HepG2 (cell line): Measurements from ENCODE around the gene CD81. TPM values are rescaled to one million over a fixed set of nuclear protein-coding genes. Genes with fewer than 3 reads are reported as not detected.

Source experiments
- HNF4A ChIP-seq: sonication (generic); formaldehyde crosslinking; IDR thresholded peaks from 2 replicates; pipeline ENCODE4 v1.4.0; 2020; ENCODE audit warnings: missing genetic modification reagents
- KDM5A ChIP-seq: fragments of 200-600 bp; sonication (generic); IDR thresholded peaks from 2 replicates; pipeline ENCODE4 v1.7.0; 2018; ENCODE audit warnings: antibody characterized with exemption, mild to moderate bottlenecking, low read length, borderline replicate concordance
- LCORL ChIP-seq, 2 experiments: fragments of 450-650 bp in 1 of 2; sonication (generic) in 1 of 2; formaldehyde crosslinking in 1 of 2; IDR thresholded peaks; 2 replicates each; pipeline versions ENCODE4 v1.5.0 to v1.6.1; 2017 to 2020; ENCODE audit warnings: antibody characterized with exemption in 1 of 2, missing genetic modification reagents in 1 of 2
- MAF1 ChIP-seq: sonication (generic); formaldehyde crosslinking; IDR thresholded peaks from 2 replicates; pipeline ENCODE4 v1.5.0; 2020; ENCODE audit warnings: missing genetic modification reagents, borderline replicate concordance
- MYC ChIP-seq: sonication (generic); formaldehyde crosslinking; IDR thresholded peaks from 2 replicates; pipeline ENCODE4 v1.9.0; 2021; ENCODE audit warnings: missing genetic modification reagents, borderline replicate concordance
- MZF1 ChIP-seq: sonication (generic); formaldehyde crosslinking; IDR thresholded peaks from 2 replicates; pipeline ENCODE4 v1.8.1; 2023; ENCODE audit warnings: mild to moderate bottlenecking, missing genetic modification reagents, borderline replicate concordance
- PATZ1 ChIP-seq: sonication (generic); formaldehyde crosslinking; IDR thresholded peaks from 2 replicates; pipeline ENCODE4 v1.4.0; 2020; ENCODE audit warnings: missing genetic modification reagents
- SAFB2 ChIP-seq: sonication (generic); formaldehyde crosslinking; IDR thresholded peaks from 2 replicates; pipeline ENCODE4 v1.5.1; 2020; ENCODE audit warnings: missing genetic modification reagents, low read depth, mild to moderate bottlenecking, borderline replicate concordance
- SMAD9 ChIP-seq: sonication (generic); formaldehyde crosslinking; IDR thresholded peaks from 2 replicates; pipeline ENCODE4 v1.5.1; 2020; ENCODE audit warnings: mild to moderate bottlenecking, missing genetic modification reagents
- THAP11 ChIP-seq: IDR thresholded peaks from 2 replicates; pipeline ENCODE4 v1.6.1; 2016; ENCODE audit warnings: missing biosample characterization, missing genetic modification reagents
- TP53 ChIP-seq: sonication (generic); formaldehyde crosslinking; conservative IDR thresholded peaks from 2 replicates; pipeline ENCODE4 v1.4.0; 2020; ENCODE audit warnings: missing genetic modification reagents
- YEATS4 ChIP-seq: sonication (generic); formaldehyde crosslinking; IDR thresholded peaks from 2 replicates; pipeline ENCODE4 v1.4.0; 2020; ENCODE audit warnings: missing genetic modification reagents, borderline replicate concordance
- ZBTB38 ChIP-seq: sonication (generic); formaldehyde crosslinking; IDR thresholded peaks from 2 replicates; pipeline ENCODE4 v1.5.1; 2020; ENCODE audit warnings: mild to moderate bottlenecking, missing genetic modification reagents
- ZNF234 ChIP-seq: sonication (generic); formaldehyde crosslinking; conservative IDR thresholded peaks from 2 replicates; pipeline ENCODE4 v1.5.1; 2020; ENCODE audit warnings: mild to moderate bottlenecking, missing genetic modification reagents
- ZNF629 ChIP-seq: sonication (generic); formaldehyde crosslinking; conservative IDR thresholded peaks from 2 replicates; pipeline ENCODE4 v1.5.0; 2020; ENCODE audit warnings: missing genetic modification reagents
- ZNF770 ChIP-seq: sonication (generic); formaldehyde crosslinking; IDR thresholded peaks from 2 replicates; pipeline ENCODE4 v1.5.0; 2020; ENCODE audit warnings: mild to moderate bottlenecking, missing genetic modification reagents
- ZNF782 ChIP-seq: sonication (generic); formaldehyde crosslinking; IDR thresholded peaks from 2 replicates; pipeline ENCODE4 v1.4.0; 2020; ENCODE audit warnings: missing genetic modification reagents, mild to moderate bottlenecking, borderline replicate concordance
- polyA plus RNA-seq, 8 experiments: library from polyadenylated mRNA; depleted of rRNA in 3 of 8; stranded (reverse) in 7 of 8; unstranded in 1 of 8; fragments of >200 nt; fragmentation: Illumina TruSeq in 4 of 8; extraction: Trizol in 4 of 8; gene quantifications; 2 replicates each; pipeline versions ENCODE4 v1.2.1 to v1.2.3, GENCODE V29; 2011 to 2016; ENCODE audit warnings: low read depth in 4 of 8, missing spikeins in 1 of 8, mixed read lengths in 1 of 8; ENCODE audit not compliant: insufficient read depth in 1 of 8
- total RNA-seq, 5 experiments: library from RNA; depleted of rRNA; stranded (reverse); fragments of >200 nt; fragmentation: Illumina TruSeq; extraction: Trizol; gene quantifications; 2 replicates each; pipeline ENCODE4 v1.2.3, GENCODE V29; 2016; ENCODE audit warnings: low read depth in 1 of 5

CD81 gene
- total and polyA plus RNA-seq, 2 of the 13 experiments (the other 11 are each of a cell fraction or from before 2014, with no cell fraction given): not detected

- TF ChIP-seq ZNF629: 0 out of 2 replicates have a peak, but pooled peaks have one; percentile 11
- no peak for TF ChIP-seq KDM5A
- TF ChIP-seq SMAD9: 0 out of 2 replicates have a peak, but pooled peaks have one; percentile 75
- peak; percentile 77 for TF ChIP-seq THAP11 (CRISPR knock-in tag)
- TF ChIP-seq SAFB2 (CRISPR knock-in tag): 0 out of 2 replicates have a peak, but pooled peaks have one; percentile 31
- TF ChIP-seq ZBTB38 (CRISPR knock-in tag): peak; percentile 67
- peak; percentile 32; the same call in 1 of the 2 replicates for TF ChIP-seq MYC (CRISPR knock-in tag)
- TF ChIP-seq PATZ1 (CRISPR knock-in tag): peak; percentile 71
- TF ChIP-seq ZNF770 (CRISPR knock-in tag): no peak
- no peak for TF ChIP-seq ZNF782
- 0 out of 2 replicates have a peak, but pooled peaks have one; percentile 19 for TF ChIP-seq TP53 (CRISPR knock-in tag)
- TF ChIP-seq ZNF234 (CRISPR knock-in tag): no peak
- 0 out of 2 replicates have a peak, but pooled peaks have one; percentile 11 for TF ChIP-seq HNF4A (CRISPR knock-in tag)
- TF ChIP-seq MAF1 (CRISPR knock-in tag): 0 out of 2 replicates have a peak, but pooled peaks have one; percentile 51
- TF ChIP-seq MZF1 (CRISPR knock-in tag): 0 out of 2 replicates have a peak, but pooled peaks have one; percentile 49
- TF ChIP-seq LCORL (IDR thresholded peaks at IDR 0.05): no peak
- TF ChIP-seq LCORL (CRISPR knock-in tag; IDR thresholded peaks at IDR 0.05): 0 out of 2 replicates have a peak, but pooled peaks have one; percentile 54
- peak; percentile 41; the same call in 1 of the 2 replicates for TF ChIP-seq YEATS4 (CRISPR knock-in tag)
Observed at GRCh38 chr11:2420502-2421225, 43.6 kb downstream of the CD81 start (continued).
